Endothelial cell of umbilical vein (primary cell): Measurements from ENCODE around the gene LRRTM3. TPM values are rescaled to one million over a fixed set of nuclear protein-coding genes. Genes with fewer than 3 reads are reported as not detected.

Experiments
- BruUV-seq: library from RNA; stranded (reverse); fragments of 400-500 nt; replicated peaks from 2 replicates; lab custom pipeline; 2021; lab: Mats Ljungman, UMichigan
- CTCF ChIA-PET: fragments of 300-600, 350-600 bp; sonication (Branson Sonifier 250); formaldehyde crosslinking; loops from one replicate; lab custom pipeline; 2021; ENCODE audit warnings: antibody characterized with exemption, inconsistent platforms; lab: Charles Lee
- POLR2A ChIA-PET: fragments of 300-600, 350-600 bp; sonication (Branson Sonifier 250); formaldehyde crosslinking; loops from one replicate; lab custom pipeline; 2021; ENCODE audit warnings: antibody characterized with exemption, inconsistent platforms; lab: Charles Lee
- DNase-seq: peaks from one replicate; pipeline ENCODE4 v3.0.0-alpha.2; 2011; ENCODE audit warnings: low read depth, low spot score
- FAIRE-seq: peaks from 2 replicates; lab custom pipeline; 2011; peaks lifted over from hg19 to GRCh38; lab: Jason Lieb, UNC
- H2AFZ ChIP-seq: 2 replicates; pipeline ENCODE4 v1.6.0; 2012; ENCODE audit warnings: low read depth, low read length, control low read depth, inconsistent platforms
- H3K27ac ChIP-seq: 2 replicates; pipeline ENCODE4 v1.5.1; 2011; ENCODE audit warnings: low read depth, mild to moderate bottlenecking, control low read depth, low read length, moderate library complexity; ENCODE audit not compliant: insufficient read depth
- H3K27me3 ChIP-seq, 2 experiments: 2 replicates each; pipeline versions ENCODE4 v1.6.0 to v1.6.1; 2011; ENCODE audit warnings: low read length in 2 of 2, mixed read lengths in 1 of 2; ENCODE audit not compliant: control insufficient read depth in 2 of 2, insufficient read depth in 2 of 2
- H3K36me3 ChIP-seq, 2 experiments: 2 replicates in 1 of 2; 3 replicates in 1 of 2; pipeline ENCODE4 v1.5.1; 2011; ENCODE audit warnings: low read length in 2 of 2, mild to moderate bottlenecking in 1 of 2, moderate library complexity in 1 of 2; ENCODE audit not compliant: control insufficient read depth in 2 of 2, insufficient read depth in 2 of 2; ENCODE audit errors: extremely low read depth in 1 of 2
- H3K4me1 ChIP-seq: 3 replicates; pipeline ENCODE4 v1.5.1; 2011; ENCODE audit warnings: mild to moderate bottlenecking, low read length; ENCODE audit not compliant: control insufficient read depth, insufficient read depth; ENCODE audit errors: extremely low read depth
- H3K4me2 ChIP-seq: 2 replicates; pipeline ENCODE4 v1.6.1; 2011; ENCODE audit warnings: low read length, control low read depth, mixed read lengths; ENCODE audit not compliant: insufficient read depth
- H3K4me3 ChIP-seq, 3 experiments: fragments of 200-600 bp in 1 of 3; sonication (generic), shearing (Covaris generic) in 1 of 3; replicated peaks in 1 of 3; 2 replicates each; pipeline ENCODE4 v1.5.1; 2011 to 2016; ENCODE audit warnings: control low read depth in 3 of 3, low read length in 3 of 3, mild to moderate bottlenecking in 2 of 3, inconsistent platforms in 1 of 3, low read depth in 1 of 3, moderate library complexity in 1 of 3; ENCODE audit not compliant: insufficient read depth in 1 of 3
- H3K79me2 ChIP-seq: 2 replicates; pipeline ENCODE4 v1.6.0; 2012; ENCODE audit warnings: low read length, inconsistent platforms; ENCODE audit not compliant: control insufficient read depth, insufficient read depth
- H3K9ac ChIP-seq: replicated peaks from 2 replicates; pipeline ENCODE3; 2011; ENCODE audit warnings: low read length, control low read depth; ENCODE audit not compliant: insufficient read depth; ENCODE audit errors: extremely low read depth
- H3K9me1 ChIP-seq: replicated peaks from 3 replicates; pipeline ENCODE4 v1.6.0; 2011; ENCODE audit warnings: mild to moderate bottlenecking, low read length; ENCODE audit not compliant: control insufficient read depth, insufficient read depth; ENCODE audit errors: extremely low read depth
- H3K9me3 ChIP-seq: replicated peaks from 2 replicates; pipeline ENCODE4 v1.5.1; 2012; ENCODE audit warnings: low read length, inconsistent platforms; ENCODE audit not compliant: control insufficient read depth, insufficient read depth
- H4K20me1 ChIP-seq: replicated peaks from 2 replicates; pipeline ENCODE3; 2011; ENCODE audit warnings: mild to moderate bottlenecking, low read length; ENCODE audit not compliant: control insufficient read depth, insufficient read depth; ENCODE audit errors: extremely low read depth
- CTCF ChIP-seq, 2 donors: IDR thresholded peaks; 1 replicate in 1 of 2; 2 replicates in 1 of 2; pipeline ENCODE4 v1.5.1; 2011; ENCODE audit warnings: low read length in 2 of 2, mild to moderate bottlenecking in 2 of 2, moderate library complexity in 2 of 2, control low read depth in 1 of 2, inconsistent platforms in 1 of 2, low read depth in 1 of 2; ENCODE audit not compliant: insufficient read depth in 1 of 2; ENCODE audit errors: extremely low read depth in 1 of 2
- EZH2 ChIP-seq: IDR thresholded peaks from 2 replicates; pipeline ENCODE4 v1.6.1; 2012; ENCODE audit warnings: borderline replicate concordance, low read depth, mild to moderate bottlenecking, moderate library complexity, low read length, inconsistent platforms; ENCODE audit not compliant: severe bottlenecking
- FOS ChIP-seq: IDR thresholded peaks from 2 replicates; pipeline ENCODE4 v1.6.1; 2011; ENCODE audit warnings: mild to moderate bottlenecking, low read length, moderate library complexity, borderline replicate concordance; ENCODE audit not compliant: insufficient read depth
- JUN ChIP-seq: IDR thresholded peaks from 2 replicates; pipeline ENCODE4 v1.6.1; 2011; ENCODE audit warnings: borderline replicate concordance, low read depth; ENCODE audit not compliant: insufficient read length, insufficient read depth
- MYC ChIP-seq: IDR thresholded peaks from one replicate; pipeline ENCODE4 v1.6.1; 2011; ENCODE audit warnings: mild to moderate bottlenecking, low read depth, low read length
- POLR2A ChIP-seq: IDR thresholded peaks from 2 replicates; pipeline ENCODE4 v1.6.1; 2012; ENCODE audit warnings: low read depth, mild to moderate bottlenecking, control low read depth, low read length
- POLR2AphosphoS5 ChIP-seq: IDR thresholded peaks from 2 replicates; pipeline ENCODE4 v1.6.1; 2012; ENCODE audit warnings: low read depth, mild to moderate bottlenecking, control low read depth, low read length, moderate library complexity; ENCODE audit not compliant: insufficient read depth
- dilution Hi-C: fragments of 300-500 bp; cut with MboI; formaldehyde crosslinking; loops from one replicate; pipeline ENCODE4 v1.15.0; 2019; ENCODE audit warnings: low sequenced_read_pairs; ENCODE audit not compliant: extremely low pct_ligation_motif_present
- intact Hi-C: fragments of 100-400 bp; cut with micrococcal nuclease; formaldehyde crosslinking; loops from one replicate; pipeline ENCODE4 v1.10.0; 2022
- polyA plus RNA-seq, 4 experiments: library from polyadenylated mRNA; depleted of rRNA in 3 of 4; stranded (reverse) in 3 of 4; unstranded in 1 of 4; fragments of >200 nt; gene quantifications; 2 replicates each; pipeline versions ENCODE4 v1.2.1 to v1.2.3, GENCODE V29; 2011 to 2012; ENCODE audit warnings: missing spikeins in 1 of 4
- total RNA-seq: library from RNA; stranded (reverse); gene quantifications from 2 replicates; pipeline ENCODE4 v1.2.3, GENCODE V29; 2021

Gene LRRTM3
- total and polyA plus RNA-seq, 2 donors (not counting 3 experiments of a cell fraction or from before 2014, with no cell fraction given): not detected

- TF ChIP-seq EZH2 (no peak), JUN (no peak), CTCF (IDR thresholded peaks at IDR 0.05; ENCODE audit: extremely low read depth in 1 of 2, insufficient read depth in 1 of 2, low read depth in 1 of 2, low read length in 2 of 2) (no peak), FOS (no peak), POLR2A (no peak), MYC (no peak)
- Histone ChIP-seq H3K9ac (no peak overlapping the region), H3K4me2 (no peak overlapping the region), H3K9me3 (no peaks in the 10 kb centered on the region), H3K27ac (no peak overlapping the region), H3K4me3 (no peak overlapping the region), H3K79me2 (no peaks in the 10 kb centered on the region), H3K27me3 (no peaks in the 10 kb centered on the region), H4K20me1 (no peaks in the 10 kb centered on the region), H3K36me3 (no peaks in the 10 kb centered on the region), H3K9me1 (no peaks in the 10 kb centered on the region), H3K4me1 (no peaks in the 10 kb centered on the region), H2AFZ (no peak overlapping the region)
- intact Hi-C loops (no loop called here), dilution Hi-C loops (no loop called here)
- no peak for FAIRE-seq
- DNase-seq: no peak
- no TSS peak for BruUV-seq
- POLR2A ChIA-PET: no interaction called here
- CTCF ChIA-PET: no interaction called here
Measured at GRCh38 chr10:67072654-67073053, 146.8 kb downstream of the LRRTM3 start.

- no peaks in the 10 kb centered on the region for H3K79me2 ChIP-seq
- no peak overlapping the region for H3K4me3 ChIP-seq
- FAIRE-seq (no peak), DNase-seq (no peak)
- dilution Hi-C loops (no loop called here), intact Hi-C loops (no loop called here)
- no peaks in the 10 kb centered on the region for H3K9me1 ChIP-seq
- BruUV-seq: no TSS peak
- no peak overlapping the region for H3K27ac ChIP-seq
- no peaks in the 10 kb centered on the region for H3K36me3 ChIP-seq
- H3K9ac ChIP-seq: no peak overlapping the region
- no peaks in the 10 kb centered on the region for H4K20me1 ChIP-seq
- H3K9me3 ChIP-seq: no peaks in the 10 kb centered on the region
- H3K27me3 ChIP-seq: no peaks in the 10 kb centered on the region
- POLR2A ChIA-PET: no interaction called here
- no peak overlapping the region for H3K4me2 ChIP-seq
- H2AFZ ChIP-seq: no peak overlapping the region
- H3K4me1 ChIP-seq: no peaks in the 10 kb centered on the region
- TF ChIP-seq CTCF (IDR thresholded peaks at IDR 0.05; ENCODE audit: extremely low read depth in 1 of 2, insufficient read depth in 1 of 2, low read depth in 1 of 2, low read length in 2 of 2) (no peak), JUN (no peak), FOS (no peak), POLR2AphosphoS5 (no peak), POLR2A (no peak), MYC (no peak)
- CTCF ChIA-PET: no interaction called here
Measured at GRCh38 chr10:67075491-67075971, 149.7 kb downstream of the LRRTM3 start.
